ENCODE results near the gene ZDHHC19. TPM values are rescaled to one million over a fixed set of nuclear protein-coding genes. Genes with fewer than 3 reads are reported as not detected.

The ZDHHC19 gene
- polyA plus RNA-seq, 1 donor (not counting 4 experiments of a cell fraction or from before 2014, with no cell fraction given), result not detected

DNA sequence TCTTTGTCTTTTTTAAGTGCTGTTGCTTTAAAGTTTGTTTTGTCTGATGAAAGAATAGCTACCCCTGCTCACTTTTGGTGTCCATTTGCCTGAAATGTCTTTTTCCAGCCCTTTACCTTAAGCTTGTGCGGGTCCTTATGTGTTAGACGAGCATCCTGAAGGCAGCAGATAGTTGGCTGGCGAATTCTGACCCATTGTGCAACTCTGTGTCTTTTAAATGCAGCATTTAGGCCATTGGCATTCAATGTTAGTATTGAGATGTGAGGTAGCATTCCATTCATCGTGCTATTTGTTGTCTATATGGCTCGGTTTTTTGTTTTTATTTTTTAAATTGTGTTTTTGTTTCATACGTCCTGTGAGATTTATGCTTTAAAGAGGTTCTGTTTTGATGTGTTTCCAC lies 55.0 kb downstream of the ZDHHC19 start:
- DNase-seq (ENCODE audit: low read depth, low spot score), result no peak
- dilution Hi-C loops (cut with MboI; ENCODE audit: extremely low pct_ligation_motif_present, low sequenced_read_pairs), result no loop called here
- Histone ChIP-seq H3K27me3 (ENCODE audit: control insufficient read depth, extremely low read depth, insufficient read depth, low read length) (no peaks in the 10 kb centered on the region), H3K36me3 (ENCODE audit: control insufficient read depth in 2 of 2, extremely low read depth in 1 of 2, insufficient read depth in 2 of 2, low read length in 2 of 2) (no peaks in the 10 kb centered on the region), H3K4me3 (ENCODE audit: control insufficient read depth in 2 of 3, extremely low read depth in 1 of 3, insufficient read depth in 2 of 3, low read depth in 1 of 3, low read length in 3 of 3) (no peak overlapping the region), H3K9me3 (ENCODE audit: control insufficient read depth, low read depth, low read length) (no peaks in the 10 kb centered on the region), H3K9ac (ENCODE audit: control insufficient read depth, extremely low read depth, insufficient read depth, low read length) (no peak overlapping the region), H3K9me1 (ENCODE audit: control insufficient read depth, extremely low read depth, insufficient read depth, low read length) (no peaks in the 10 kb centered on the region), H3K27ac (ENCODE audit: control insufficient read depth, insufficient read depth, low read length) (no peak overlapping the region), H3K79me2 (ENCODE audit: control insufficient read depth, insufficient read depth, low read length) (no peaks in the 10 kb centered on the region), H2AFZ (ENCODE audit: control insufficient read depth, low read length) (no peak overlapping the region), H3K4me1 (ENCODE audit: control insufficient read depth, extremely low read depth, insufficient read depth, low read length) (no peaks in the 10 kb centered on the region), H3K4me2 (ENCODE audit: control insufficient read depth, extremely low read depth, insufficient read depth, low read depth, low read length) (no peak overlapping the region), H4K20me1 (ENCODE audit: control insufficient read depth, extremely low read depth, insufficient read depth, low read length) (no peaks in the 10 kb centered on the region)
- TF ChIP-seq EZH2 (IDR thresholded peaks at IDR 0.05; ENCODE audit: low read length), result no peak
- TF ChIP-seq, protein P1, sequence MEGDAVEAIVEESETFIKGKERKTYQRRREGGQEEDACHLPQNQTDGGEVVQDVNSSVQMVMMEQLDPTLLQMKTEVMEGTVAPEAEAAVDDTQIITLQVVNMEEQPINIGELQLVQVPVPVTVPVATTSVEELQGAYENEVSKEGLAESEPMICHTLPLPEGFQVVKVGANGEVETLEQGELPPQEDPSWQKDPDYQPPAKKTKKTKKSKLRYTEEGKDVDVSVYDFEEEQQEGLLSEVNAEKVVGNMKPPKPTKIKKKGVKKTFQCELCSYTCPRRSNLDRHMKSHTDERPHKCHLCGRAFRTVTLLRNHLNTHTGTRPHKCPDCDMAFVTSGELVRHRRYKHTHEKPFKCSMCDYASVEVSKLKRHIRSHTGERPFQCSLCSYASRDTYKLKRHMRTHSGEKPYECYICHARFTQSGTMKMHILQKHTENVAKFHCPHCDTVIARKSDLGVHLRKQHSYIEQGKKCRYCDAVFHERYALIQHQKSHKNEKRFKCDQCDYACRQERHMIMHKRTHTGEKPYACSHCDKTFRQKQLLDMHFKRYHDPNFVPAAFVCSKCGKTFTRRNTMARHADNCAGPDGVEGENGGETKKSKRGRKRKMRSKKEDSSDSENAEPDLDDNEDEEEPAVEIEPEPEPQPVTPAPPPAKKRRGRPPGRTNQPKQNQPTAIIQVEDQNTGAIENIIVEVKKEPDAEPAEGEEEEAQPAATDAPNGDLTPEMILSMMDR (optimal IDR thresholded peaks at IDR 0.05 in 1 of 3, IDR thresholded peaks at IDR 0.05 in 1 of 3, conservative IDR thresholded peaks at IDR 0.05 in 1 of 3; ENCODE audit: extremely low read depth in 1 of 3, insufficient read depth in 2 of 3, low read length in 3 of 3), result no peak
- no peak for FAIRE-seq

DNA sequence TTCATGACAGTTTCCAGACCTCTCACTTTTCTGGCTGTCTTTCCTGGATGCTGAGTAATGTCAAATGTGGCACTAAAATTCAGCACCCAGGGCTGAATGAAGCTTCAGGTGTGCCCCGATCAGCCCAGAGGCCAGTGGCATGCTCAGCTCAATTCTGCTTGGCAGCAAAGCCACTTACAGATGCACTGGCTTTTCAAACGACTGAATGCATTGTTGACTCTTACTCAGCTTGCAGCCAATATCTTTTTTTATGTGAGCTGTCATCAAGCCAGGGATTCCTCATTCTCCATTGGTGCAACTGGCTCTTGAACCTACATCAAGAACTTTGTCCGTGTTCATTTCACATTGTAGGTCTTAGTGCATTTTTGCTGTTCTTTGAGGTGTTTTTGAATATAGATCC lies 60.7 kb downstream of the ZDHHC19 start:
- Histone ChIP-seq H3K36me3 (ENCODE audit: control insufficient read depth in 2 of 2, extremely low read depth in 1 of 2, insufficient read depth in 2 of 2, low read length in 2 of 2) (no peaks in the 10 kb centered on the region), H3K9ac (ENCODE audit: control insufficient read depth, extremely low read depth, insufficient read depth, low read length) (no peak overlapping the region), H3K4me2 (ENCODE audit: control insufficient read depth, extremely low read depth, insufficient read depth, low read depth, low read length) (no peak overlapping the region), H2AFZ (ENCODE audit: control insufficient read depth, low read length) (no peak overlapping the region), H4K20me1 (ENCODE audit: control insufficient read depth, extremely low read depth, insufficient read depth, low read length) (no peaks in the 10 kb centered on the region), H3K9me3 (ENCODE audit: control insufficient read depth, low read depth, low read length) (no peaks in the 10 kb centered on the region), H3K79me2 (ENCODE audit: control insufficient read depth, insufficient read depth, low read length) (no peaks in the 10 kb centered on the region), H3K27me3 (ENCODE audit: control insufficient read depth, extremely low read depth, insufficient read depth, low read length) (no peaks in the 10 kb centered on the region), H3K4me3 (ENCODE audit: control insufficient read depth in 2 of 3, extremely low read depth in 1 of 3, insufficient read depth in 2 of 3, low read depth in 1 of 3, low read length in 3 of 3) (no peak overlapping the region), H3K27ac (ENCODE audit: control insufficient read depth, insufficient read depth, low read length) (no peak overlapping the region), H3K9me1 (ENCODE audit: control insufficient read depth, extremely low read depth, insufficient read depth, low read length) (no peaks in the 10 kb centered on the region), H3K4me1 (ENCODE audit: control insufficient read depth, extremely low read depth, insufficient read depth, low read length) (no peaks in the 10 kb centered on the region)
- FAIRE-seq, result no peak
- DNase-seq (ENCODE audit: low read depth, low spot score), result no peak
- dilution Hi-C loops (cut with MboI; ENCODE audit: extremely low pct_ligation_motif_present, low sequenced_read_pairs), result no loop called here
- TF ChIP-seq, protein P1 (optimal IDR thresholded peaks at IDR 0.05 in 1 of 3, IDR thresholded peaks at IDR 0.05 in 1 of 3, conservative IDR thresholded peaks at IDR 0.05 in 1 of 3; ENCODE audit: extremely low read depth in 1 of 3, insufficient read depth in 2 of 3, low read length in 3 of 3), result no peak
- TF ChIP-seq EZH2 (IDR thresholded peaks at IDR 0.05; ENCODE audit: low read length), result no peak

Measured in keratinocyte (primary cell).